ENCODE results near the gene NRCAM.

NRCAM gene

GRCh38 chr7:108454674-108455550, 1.3 kb downstream of the NRCAM start:
- Mint-ChIP-seq H3K4me3 (peak overlapping the region in 1 of 2 donors; percentile 65), H3K36me3 (ENCODE audit: insufficient read depth) (peaks cover 3% of the 10 kb centered on the region), H3K27me3 (peaks cover 52 to 70% of the 10 kb centered on the region in 2 donors), H3K27ac (no peak overlapping the region), H3K4me1 (ENCODE audit: low read depth in 2 of 2) (peaks cover 0 to 5% of the 10 kb centered on the region in 2 donors), H3K9me3 (no peaks in the 10 kb centered on the region)
- DNase-seq = no peak
- no peak for ATAC-seq (replicated peaks)

- H3K4me3 Mint-ChIP-seq = peak overlapping the region in 1 of 2 donors; percentile 65
- ATAC-seq (replicated peaks) = no peak
- DNase-seq = no peak
- H3K4me1 Mint-ChIP-seq (ENCODE audit: low read depth in 2 of 2) = peaks cover 0 to 5% of the 10 kb centered on the region in 2 donors
- H3K9me3 Mint-ChIP-seq = no peaks in the 10 kb centered on the region
- H3K27ac Mint-ChIP-seq = no peak overlapping the region
- H3K27me3 Mint-ChIP-seq = peaks cover 57 to 64% of the 10 kb centered on the region in 2 donors
- peaks cover 3% of the 10 kb centered on the region for H3K36me3 Mint-ChIP-seq (ENCODE audit: insufficient read depth)
Measured at GRCh38 chr7:108454317-108454673, 1.9 kb downstream of the NRCAM start.

- Mint-ChIP-seq H3K27ac (no peak overlapping the region), H3K9me3 (no peaks in the 10 kb centered on the region), H3K4me1 (ENCODE audit: low read depth in 2 of 2) (peaks cover 0 to 5% of the 10 kb centered on the region in 2 donors), H3K27me3 (peaks cover 55% of the 10 kb centered on the region in 2 donors), H3K36me3 (ENCODE audit: insufficient read depth) (peaks cover 3% of the 10 kb centered on the region), H3K4me3 (no peak overlapping the region)
- DNase-seq (no peak), ATAC-seq (replicated peaks) (no peak)
Measured at GRCh38 chr7:108453320-108453719, 2.9 kb downstream of the NRCAM start.

GRCh38 chr7:108452707-108453106, 3.5 kb downstream of the NRCAM start:
- peaks cover 3% of the 10 kb centered on the region for H3K36me3 Mint-ChIP-seq (ENCODE audit: insufficient read depth)
- no peak overlapping the region for H3K4me3 Mint-ChIP-seq
- H3K9me3 Mint-ChIP-seq = no peaks in the 10 kb centered on the region
- H3K27me3 Mint-ChIP-seq = peaks cover 54 to 55% of the 10 kb centered on the region in 2 donors
- DNase-seq (no peak), ATAC-seq (replicated peaks) (peak; percentile 41)
- H3K4me1 Mint-ChIP-seq (ENCODE audit: low read depth in 2 of 2) = peaks cover 0 to 5% of the 10 kb centered on the region in 2 donors
- H3K27ac Mint-ChIP-seq = no peak overlapping the region

- no peaks in the 10 kb centered on the region for H3K9me3 Mint-ChIP-seq
- ATAC-seq (replicated peaks) (no peak), DNase-seq (no peak)
- no peak overlapping the region for H3K4me3 Mint-ChIP-seq
- H3K4me1 Mint-ChIP-seq (ENCODE audit: low read depth in 2 of 2) = peaks cover 0 to 3% of the 10 kb centered on the region in 2 donors
- H3K27me3 Mint-ChIP-seq = peaks cover 51 to 56% of the 10 kb centered on the region in 2 donors
- H3K27ac Mint-ChIP-seq = no peak overlapping the region
- H3K36me3 Mint-ChIP-seq (ENCODE audit: insufficient read depth) = peaks cover 3% of the 10 kb centered on the region
Measured at GRCh38 chr7:108451296-108451848, 4.9 kb downstream of the NRCAM start.

- peaks cover 0 to 3% of the 10 kb centered on the region in 2 donors for H3K4me1 Mint-ChIP-seq (ENCODE audit: low read depth in 2 of 2)
- DNase-seq (no peak), ATAC-seq (replicated peaks) (no peak)
- no peaks in the 10 kb centered on the region for H3K9me3 Mint-ChIP-seq
- peaks cover 53 to 56% of the 10 kb centered on the region in 2 donors for H3K27me3 Mint-ChIP-seq
- no peak overlapping the region for H3K27ac Mint-ChIP-seq
- peaks cover 3% of the 10 kb centered on the region for H3K36me3 Mint-ChIP-seq (ENCODE audit: insufficient read depth)
- no peak overlapping the region for H3K4me3 Mint-ChIP-seq
Measured at GRCh38 chr7:108450160-108450559, 6.1 kb downstream of the NRCAM start.

GRCh38 chr7:108449521-108449920, 6.7 kb downstream of the NRCAM start:
- Mint-ChIP-seq H3K9me3 (no peaks in the 10 kb centered on the region), H3K36me3 (ENCODE audit: insufficient read depth) (peaks cover under 1% of the 10 kb centered on the region), H3K27ac (no peak overlapping the region), H3K27me3 (peaks cover 50 to 51% of the 10 kb centered on the region in 2 donors), H3K4me1 (ENCODE audit: low read depth in 2 of 2) (peaks cover 0 to 1% of the 10 kb centered on the region in 2 donors), H3K4me3 (no peak overlapping the region)
- ATAC-seq (replicated peaks) = no peak
- DNase-seq = no peak

GRCh38 chr7:108448584-108449505, 7.4 kb downstream of the NRCAM start:
- no peak for ATAC-seq (replicated peaks)
- no peaks in the 10 kb centered on the region for H3K36me3 Mint-ChIP-seq (ENCODE audit: insufficient read depth)
- H3K4me1 Mint-ChIP-seq (ENCODE audit: low read depth in 2 of 2) = no peaks in the 10 kb centered on the region
- H3K9me3 Mint-ChIP-seq = no peaks in the 10 kb centered on the region
- H3K27me3 Mint-ChIP-seq = peaks cover 44 to 47% of the 10 kb centered on the region in 2 donors
- no peak overlapping the region for H3K27ac Mint-ChIP-seq
- H3K4me3 Mint-ChIP-seq = no peak overlapping the region
- DNase-seq = no peak

GRCh38 chr7:108442039-108442568, 14.1 kb downstream of the NRCAM start:
- DNase-seq = no peak
- Mint-ChIP-seq H3K9me3 (no peaks in the 10 kb centered on the region), H3K4me3 (no peak overlapping the region), H3K36me3 (ENCODE audit: insufficient read depth) (no peaks in the 10 kb centered on the region), H3K27ac (no peak overlapping the region), H3K27me3 (peaks cover 17 to 22% of the 10 kb centered on the region in 2 donors), H3K4me1 (ENCODE audit: low read depth in 2 of 2) (no peaks in the 10 kb centered on the region)
- no peak for ATAC-seq (replicated peaks)

- no peaks in the 10 kb centered on the region for H3K9me3 Mint-ChIP-seq
- no peak overlapping the region for H3K27ac Mint-ChIP-seq
- no peaks in the 10 kb centered on the region for H3K36me3 Mint-ChIP-seq (ENCODE audit: insufficient read depth)
- no peak for ATAC-seq (replicated peaks)
- peaks cover 11 to 16% of the 10 kb centered on the region in 2 donors for H3K27me3 Mint-ChIP-seq
- H3K4me3 Mint-ChIP-seq = no peak overlapping the region
- no peak for DNase-seq
- H3K4me1 Mint-ChIP-seq (ENCODE audit: low read depth in 2 of 2) = no peaks in the 10 kb centered on the region
Measured at GRCh38 chr7:108441392-108441955, 14.8 kb downstream of the NRCAM start.

GRCh38 chr7:108440613-108441012, 15.6 kb downstream of the NRCAM start:
- Mint-ChIP-seq H3K4me3 (no peak overlapping the region), H3K9me3 (peaks cover 0 to under 1% of the 10 kb centered on the region in 2 donors), H3K27ac (no peak overlapping the region), H3K27me3 (peaks cover 10 to 18% of the 10 kb centered on the region in 2 donors), H3K36me3 (ENCODE audit: insufficient read depth) (no peaks in the 10 kb centered on the region), H3K4me1 (ENCODE audit: low read depth in 2 of 2) (no peaks in the 10 kb centered on the region)
- DNase-seq (no peak), ATAC-seq (replicated peaks) (no peak)

GRCh38 chr7:108436906-108437305, 19.3 kb downstream of the NRCAM start:
- H3K27ac Mint-ChIP-seq = no peak overlapping the region
- H3K9me3 Mint-ChIP-seq = peaks cover 0 to 3% of the 10 kb centered on the region in 2 donors
- peaks cover 30 to 39% of the 10 kb centered on the region in 2 donors for H3K27me3 Mint-ChIP-seq
- no peaks in the 10 kb centered on the region for H3K4me1 Mint-ChIP-seq (ENCODE audit: low read depth in 2 of 2)
- no peaks in the 10 kb centered on the region for H3K36me3 Mint-ChIP-seq (ENCODE audit: insufficient read depth)
- no peak overlapping the region for H3K4me3 Mint-ChIP-seq
- ATAC-seq (replicated peaks) (no peak), DNase-seq (no peak)

GRCh38 chr7:108434010-108434409, 22.2 kb downstream of the NRCAM start:
- H3K27ac Mint-ChIP-seq = no peak overlapping the region
- H3K27me3 Mint-ChIP-seq = peaks cover 46 to 60% of the 10 kb centered on the region in 2 donors
- DNase-seq (no peak), ATAC-seq (replicated peaks) (no peak)
- H3K9me3 Mint-ChIP-seq = peaks cover 0 to 3% of the 10 kb centered on the region in 2 donors
- H3K4me1 Mint-ChIP-seq (ENCODE audit: low read depth in 2 of 2) = no peaks in the 10 kb centered on the region
- H3K36me3 Mint-ChIP-seq (ENCODE audit: insufficient read depth) = no peaks in the 10 kb centered on the region
- no peak overlapping the region for H3K4me3 Mint-ChIP-seq
